Left lung (tissue), 10 donors: ENCODE measurements around the gene DDA1. TPM values are rescaled to one million over a fixed set of nuclear protein-coding genes. Genes with fewer than 3 reads are reported as not detected.

Experiments
- ATAC-seq: fragments of 200-7000 bp; cut with Tn5 transposase; one replicate; pipeline ENCODE4 v1.9.1; 2020; ENCODE audit warnings: moderate library complexity
- DNase-seq, 4 donors: peaks; one replicate each; pipeline ENCODE4 v3.0.0-alpha.2; 2013 to 2020
- H3K27ac ChIP-seq, 2 donors: fragments of 200-600 bp; sonication (generic) in 1 of 2; one replicate each; pipeline versions ENCODE4 v1.5.0 to v1.8.0; 2020 to 2021
- H3K27me3 ChIP-seq, 2 donors: fragments of 200-600 bp; sonication (generic) in 1 of 2; one replicate each; pipeline versions ENCODE4 v1.5.0 to v1.8.0; 2020 to 2021
- H3K36me3 ChIP-seq, 2 donors: fragments of 200-600 bp; sonication (generic) in 1 of 2; one replicate each; pipeline versions ENCODE4 v1.5.0 to v1.8.0; 2020 to 2021
- H3K4me1 ChIP-seq, 2 donors: fragments of 200-600 bp; one replicate each; pipeline ENCODE4 v1.8.0; 2021
- H3K4me3 ChIP-seq, 2 donors: fragments of 200-600 bp; sonication (generic) in 1 of 2; one replicate each; pipeline versions ENCODE4 v1.5.0 to v1.8.0; 2020 to 2021; ENCODE audit warnings: mild to moderate bottlenecking in 1 of 2
- H3K9me3 ChIP-seq, 2 donors: fragments of 200-600 bp; sonication (generic) in 1 of 2; one replicate each; pipeline versions ENCODE4 v1.5.0 to v1.8.0; 2020 to 2021
- CTCF ChIP-seq, 2 donors: fragments of 200-600 bp; sonication (generic) in 1 of 2; IDR thresholded peaks; one replicate each; pipeline versions ENCODE4 v1.5.0 to v1.8.0; 2021; ENCODE audit warnings: antibody characterized with exemption in 2 of 2
- intact Hi-C, 2 donors: fragments of 100-400 bp; cut with DNase I; formaldehyde crosslinking; loops; one replicate each; pipeline versions ENCODE4 v1.11.2 to v1.14.2; 2022
- polyA plus RNA-seq, 6 donors: library from polyadenylated mRNA; unstranded; fragments of 120-200 nt; gene quantifications; one replicate each; pipeline ENCODE4 v1.2.1, GENCODE V29; 2013; ENCODE audit not compliant: insufficient read length in 6 of 6
- total RNA-seq, 2 donors: library from RNA; stranded (reverse); fragmentation: NEBNext Ultra II Directional; extraction: Animal tissue kit (Norgen Biotek cat#: 25700); gene quantifications; one replicate each; pipeline ENCODE4 v1.2.1, GENCODE V29; 2021
- donor health status: DM: no; HTN: yes; CAD: no.
- donor health status: DM: no; HTN: no; CAD: no.

Gene DDA1
- total and polyA plus RNA-seq, 8 donors = 24.7 to 44.1 (median 33.0) TPM

DNA sequence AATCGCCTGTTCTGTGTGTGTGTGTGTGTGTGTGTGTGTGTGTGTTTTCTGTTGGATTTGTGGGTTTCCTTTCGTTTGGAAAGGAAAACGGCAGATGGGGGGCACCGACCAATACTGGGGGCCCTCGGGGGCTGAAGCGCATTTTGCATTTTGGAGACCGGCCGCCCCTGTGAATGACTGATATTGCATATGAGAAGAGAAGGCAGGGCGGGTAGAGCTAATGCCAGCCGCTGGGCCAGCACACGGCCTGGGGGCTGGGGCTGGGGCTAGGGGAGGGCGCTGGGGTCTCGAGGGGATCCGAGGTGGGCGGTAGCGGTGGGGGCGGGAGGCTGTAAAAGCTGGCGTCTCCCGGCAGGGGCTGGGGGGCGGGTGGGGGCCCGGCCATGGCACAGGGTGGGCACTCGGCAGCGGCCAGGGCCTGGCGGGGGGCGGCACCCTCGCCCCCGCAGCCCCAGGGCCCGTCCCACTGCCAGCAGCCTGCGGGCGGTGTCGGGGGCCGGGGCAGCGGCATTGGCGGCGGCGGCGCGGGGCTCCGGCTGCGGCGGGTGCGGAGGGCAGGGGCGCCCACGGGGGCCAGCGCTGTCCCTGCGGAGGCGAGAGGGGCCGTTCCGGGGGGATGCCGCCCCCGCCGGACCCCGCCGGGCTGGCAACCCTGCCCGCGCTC lies 14.1 kb downstream of the DDA1 start:
- Histone ChIP-seq H3K4me1 (peaks cover 0 to 21% of the 10 kb centered on the region in 2 donors), H3K36me3 (peaks cover 0 to 52% of the 10 kb centered on the region in 2 donors), H3K9me3 (no peaks in the 10 kb centered on the region), H3K27me3 (peaks cover 0 to 11% of the 10 kb centered on the region in 2 donors), H3K27ac (no peak overlapping the region), H3K4me3 (no peak overlapping the region)
- no peak for DNase-seq
- TF ChIP-seq CTCF (IDR thresholded peaks at IDR 0.05) = no peak
- intact Hi-C loops = no loop called here
- no peak for ATAC-seq

- no peak for TF ChIP-seq CTCF (IDR thresholded peaks at IDR 0.05)
- DNase-seq (no peak), ATAC-seq (no peak)
- H3K27me3 ChIP-seq = peaks cover 0 to 17% of the 10 kb centered on the region in 2 donors
- H3K4me3 ChIP-seq = no peak overlapping the region
- H3K9me3 ChIP-seq = no peaks in the 10 kb centered on the region
- H3K4me1 ChIP-seq = peaks cover 0 to 26% of the 10 kb centered on the region in 2 donors
- intact Hi-C loops = no loop called here
- peaks cover 0 to 47% of the 10 kb centered on the region in 2 donors for H3K36me3 ChIP-seq
- no peak overlapping the region for H3K27ac ChIP-seq
Measured at GRCh38 chr19:17323964-17324332, 14.6 kb downstream of the DDA1 start.

DNA sequence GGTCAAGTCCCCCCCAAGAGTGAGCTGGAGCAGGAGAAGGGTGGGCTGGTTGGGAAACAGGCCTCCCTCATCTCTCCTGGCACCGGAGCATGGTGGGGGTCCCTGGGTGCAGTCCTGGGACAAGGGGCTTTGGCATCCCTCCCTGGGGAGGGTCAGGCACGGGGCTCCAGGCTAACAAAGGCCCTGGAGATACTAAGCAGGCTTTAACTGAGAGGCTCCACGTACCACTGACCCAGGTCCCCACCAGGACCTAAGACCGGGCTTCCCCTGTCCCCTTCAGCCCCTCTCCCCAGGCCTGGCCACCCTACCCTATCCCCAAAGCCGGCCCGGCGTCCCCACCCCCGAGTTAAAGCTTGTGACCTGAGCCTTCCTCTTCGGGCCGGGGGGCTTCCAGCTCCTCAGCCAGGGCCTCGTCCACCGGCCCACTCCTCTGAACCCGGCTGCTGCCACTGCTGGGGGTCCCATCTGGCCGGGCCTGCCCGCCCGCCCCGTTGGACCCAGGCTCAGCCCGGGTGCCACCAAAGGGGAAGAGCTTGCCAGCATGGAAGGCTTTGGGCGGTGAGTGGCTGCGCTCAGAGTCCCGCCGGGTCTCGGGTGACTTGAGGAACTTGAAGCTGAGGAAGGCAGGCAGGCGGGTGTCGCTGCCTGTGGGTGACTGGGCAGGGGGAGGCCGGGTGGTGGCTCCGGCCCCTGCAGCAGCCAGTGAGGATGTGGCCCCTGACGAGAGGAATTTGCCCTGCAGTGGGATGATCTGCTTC lies 15.2 kb downstream of the DDA1 start:
- H3K4me1 ChIP-seq = peaks cover 0 to 32% of the 10 kb centered on the region in 2 donors
- no peak overlapping the region for H3K27ac ChIP-seq
- no peak for TF ChIP-seq CTCF (IDR thresholded peaks at IDR 0.05)
- peaks cover 0 to 22% of the 10 kb centered on the region in 2 donors for H3K27me3 ChIP-seq
- no peak for ATAC-seq
- H3K9me3 ChIP-seq = no peaks in the 10 kb centered on the region
- no peak overlapping the region for H3K4me3 ChIP-seq
- no peak for DNase-seq
- H3K36me3 ChIP-seq = peaks cover 0 to 41% of the 10 kb centered on the region in 2 donors
- intact Hi-C loops = no loop called here

GRCh38 chr19:17325133-17325532 lies 15.8 kb downstream of the DDA1 start:
- H3K4me3 ChIP-seq = no peak overlapping the region
- H3K27me3 ChIP-seq = peaks cover 0 to 28% of the 10 kb centered on the region in 2 donors
- intact Hi-C loops = no loop called here
- H3K9me3 ChIP-seq = no peaks in the 10 kb centered on the region
- peaks cover 0 to 35% of the 10 kb centered on the region in 2 donors for H3K36me3 ChIP-seq
- no peak for DNase-seq
- no peak for ATAC-seq
- no peak for TF ChIP-seq CTCF (IDR thresholded peaks at IDR 0.05)
- peaks cover 0 to 33% of the 10 kb centered on the region in 2 donors for H3K4me1 ChIP-seq
- H3K27ac ChIP-seq = no peak overlapping the region

GRCh38 chr19:17325881-17326594 lies 16.7 kb downstream of the DDA1 start:
- intact Hi-C loops = no loop called here

More at GRCh38 chr19:17325881-17326594, 16.7 kb downstream of the DDA1 start:
- no peak overlapping the region for H3K4me3 ChIP-seq
- no peak for TF ChIP-seq CTCF (IDR thresholded peaks at IDR 0.05)
- H3K27me3 ChIP-seq = peaks cover 0 to 37% of the 10 kb centered on the region in 2 donors
- ATAC-seq (no peak), DNase-seq (no peak)
- peaks cover 0 to 31% of the 10 kb centered on the region in 2 donors for H3K36me3 ChIP-seq
- H3K9me3 ChIP-seq = no peaks in the 10 kb centered on the region
- H3K4me1 ChIP-seq = peaks cover 0 to 33% of the 10 kb centered on the region in 2 donors
- no peak overlapping the region for H3K27ac ChIP-seq
